Fibroblast of the conjunctiva (primary cell): ENCODE data around the gene LIN54.
A peak's percentile ranks its signal among the peaks of the same experiment; 100 is the strongest.

ENCODE experiments used
- DNase-seq: peaks from one replicate; pipeline ENCODE4 v3.0.0-alpha.2; 2010; ENCODE audit warnings: low read depth

Gene LIN54

DNA sequence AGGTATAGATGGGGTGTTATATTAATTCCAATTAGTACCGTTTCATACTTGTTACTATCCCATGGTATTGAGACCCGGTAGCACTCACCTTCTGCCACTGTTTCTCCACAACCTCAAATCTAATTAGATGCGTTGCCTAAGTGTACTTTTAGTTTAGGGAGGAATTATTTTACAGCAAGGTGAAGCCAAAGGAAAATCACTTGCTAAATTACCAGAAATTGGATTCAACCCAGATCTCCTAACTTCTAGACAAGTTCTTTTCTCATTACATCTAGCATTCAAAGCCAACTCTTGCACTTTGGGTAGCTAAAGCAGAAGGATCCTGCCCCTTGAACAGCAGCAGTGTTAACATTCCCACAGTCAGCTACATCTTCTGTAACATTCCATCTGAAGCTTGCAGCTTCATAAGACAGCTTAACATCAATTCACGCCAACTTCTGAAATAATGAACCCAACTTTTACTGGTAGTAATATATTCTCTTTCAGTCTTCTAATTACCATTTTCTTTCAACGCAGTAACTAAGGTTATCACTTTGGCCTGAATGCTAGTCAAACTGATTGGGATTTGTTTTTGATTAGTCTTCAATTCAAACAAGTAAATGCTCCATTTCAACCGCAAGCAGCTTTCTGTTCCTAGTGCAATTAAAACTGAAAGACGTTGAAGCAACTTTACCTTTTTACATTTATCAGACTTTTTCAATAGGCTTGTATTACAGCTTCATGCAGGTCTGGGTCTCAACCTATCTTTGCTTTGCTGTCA lies 118.7 kb downstream of the LIN54 start:
- no peak for DNase-seq

DNA sequence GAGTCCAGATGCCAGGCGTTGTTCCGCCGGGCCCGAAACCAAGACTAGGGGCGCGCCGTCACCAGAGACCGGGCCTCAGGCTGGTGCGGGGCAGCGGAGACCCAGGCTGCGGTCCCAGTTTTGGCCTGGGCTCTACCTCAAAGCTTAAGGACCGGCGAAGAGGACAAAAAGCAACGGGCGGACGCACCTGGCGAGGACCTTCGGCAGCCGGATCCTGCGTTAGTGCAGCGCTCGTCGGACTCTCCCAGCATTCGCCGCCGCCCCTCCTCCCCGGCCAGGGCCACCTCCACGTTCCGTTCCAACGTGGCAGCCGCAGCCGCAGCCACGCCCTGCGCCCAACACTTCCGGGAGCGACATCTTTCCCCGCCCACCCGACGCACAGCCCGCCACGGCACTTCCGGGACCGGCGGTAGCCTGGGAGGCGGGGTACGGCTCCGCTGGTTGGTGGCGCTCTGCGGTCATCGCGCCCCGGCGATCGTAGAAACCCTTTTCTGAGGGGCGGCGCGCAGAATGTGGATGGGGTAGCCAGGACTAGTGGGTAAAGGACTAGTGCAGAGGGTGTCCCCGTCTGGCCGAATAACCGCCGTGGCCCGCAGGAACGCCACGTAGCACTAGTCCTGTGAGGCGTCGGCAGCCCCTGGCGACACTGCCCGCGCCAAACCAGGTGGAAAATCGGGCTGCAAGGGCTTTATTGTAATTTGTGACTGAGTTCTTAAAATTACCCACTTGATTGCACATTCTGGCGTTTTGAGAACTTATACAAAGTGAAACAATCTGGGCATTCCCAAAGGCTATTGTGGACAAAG lies 119.5 kb downstream of the LIN54 start, which contains the start of gene SEC31A:
Gene SEC31A, minus strand, starts transcription at position 253 of the 806 bp plus-strand sequence. CDS start 9,217 bp downstream, outside the sequence.
- peak; percentile 84 for DNase-seq

- no peak for DNase-seq
Measured at GRCh38 chr4:82890528-82890900, 120.1 kb downstream of the LIN54 start.

DNA sequence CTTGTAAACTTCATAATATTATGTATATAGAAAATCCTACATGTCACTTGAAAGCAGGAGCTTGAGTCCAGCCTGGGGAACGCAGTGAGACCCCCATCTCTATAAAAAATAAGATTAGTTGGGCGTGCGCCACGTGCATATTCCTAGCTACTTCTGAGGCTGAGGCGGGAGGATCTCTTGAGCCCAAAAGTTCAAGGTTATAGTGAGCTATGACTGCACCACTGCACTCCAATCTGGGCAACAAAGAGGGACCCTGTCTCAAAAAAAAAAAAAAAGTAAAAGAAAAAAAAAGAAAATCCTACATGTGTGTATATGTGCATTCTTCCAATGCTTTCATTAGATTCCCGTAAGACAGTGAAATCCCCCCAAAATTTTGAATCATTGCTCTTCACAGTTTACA lies 121.3 kb downstream of the LIN54 start:
- DNase-seq: no peak

DNA sequence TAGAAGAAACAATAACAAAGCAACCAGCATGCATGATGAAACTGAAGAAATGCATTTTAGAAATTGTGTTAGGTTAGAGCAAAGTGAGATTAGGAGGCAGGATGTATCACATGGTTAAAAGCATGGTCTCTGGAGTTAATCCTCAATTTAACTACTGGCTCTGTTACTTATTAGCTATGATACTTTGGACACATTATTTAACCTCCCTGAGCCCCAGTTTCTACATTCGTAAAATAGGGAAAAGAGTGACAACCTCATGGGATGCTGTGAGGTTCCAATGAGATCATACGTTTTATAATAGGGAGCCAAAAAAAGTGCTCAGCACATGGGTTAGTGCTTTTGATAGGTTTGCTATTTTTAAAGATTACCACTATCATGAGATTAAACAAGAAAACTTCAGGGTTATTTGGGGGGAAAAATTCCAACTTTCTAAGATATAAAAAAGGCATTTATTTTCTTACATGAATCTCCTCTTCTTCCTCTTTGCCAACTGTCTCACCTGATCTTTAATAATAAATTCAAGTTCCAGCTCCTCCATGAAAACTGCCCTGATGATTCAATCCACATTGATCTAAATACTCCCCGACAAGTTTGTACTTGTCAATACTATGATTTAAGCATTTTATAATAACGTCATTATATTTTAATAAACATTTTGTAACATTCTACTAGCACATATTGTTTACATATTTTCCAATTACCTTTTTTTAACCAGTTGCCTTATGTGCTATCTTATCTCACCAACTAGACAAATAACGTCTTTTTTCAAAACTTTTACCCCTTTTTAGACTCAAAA lies 124.3 kb downstream of the LIN54 start:
- DNase-seq: no peak

GRCh38 chr4:82885410-82885809 lies 125.2 kb downstream of the LIN54 start:
- no peak for DNase-seq
